LNCAP (cell line): ENCODE results near the gene MTHFR.

Source experiments
- TF ChIP-seq, protein P1 (sequence below): fragments of 450-650 bp; IDR thresholded peaks from 2 replicates; pipeline ENCODE4 v1.5.1; 2017; ENCODE audit warnings: mild to moderate bottlenecking

Gene MTHFR

DNA sequence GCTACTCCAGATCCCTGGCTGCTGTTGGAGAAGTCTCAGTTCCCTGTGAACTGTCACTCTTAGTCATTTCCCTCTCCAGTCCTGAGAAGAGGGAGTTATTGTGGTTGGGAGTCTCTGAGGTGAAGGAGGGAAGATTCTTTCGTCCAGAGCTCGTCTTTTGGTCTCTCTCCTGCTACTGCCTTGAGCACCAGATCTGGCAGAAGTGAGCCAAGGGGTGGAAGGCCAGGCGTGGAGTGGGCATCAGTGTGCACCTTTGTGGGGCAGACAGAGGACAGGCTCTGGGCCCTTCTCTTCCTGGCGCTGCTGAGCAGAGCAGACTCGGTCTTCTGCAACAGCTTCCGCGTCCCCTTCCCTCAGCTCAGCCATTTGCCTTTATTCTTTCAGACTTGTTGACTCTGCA, 19.4 kb upstream of the MTHFR start:
- TF ChIP-seq, protein P1, sequence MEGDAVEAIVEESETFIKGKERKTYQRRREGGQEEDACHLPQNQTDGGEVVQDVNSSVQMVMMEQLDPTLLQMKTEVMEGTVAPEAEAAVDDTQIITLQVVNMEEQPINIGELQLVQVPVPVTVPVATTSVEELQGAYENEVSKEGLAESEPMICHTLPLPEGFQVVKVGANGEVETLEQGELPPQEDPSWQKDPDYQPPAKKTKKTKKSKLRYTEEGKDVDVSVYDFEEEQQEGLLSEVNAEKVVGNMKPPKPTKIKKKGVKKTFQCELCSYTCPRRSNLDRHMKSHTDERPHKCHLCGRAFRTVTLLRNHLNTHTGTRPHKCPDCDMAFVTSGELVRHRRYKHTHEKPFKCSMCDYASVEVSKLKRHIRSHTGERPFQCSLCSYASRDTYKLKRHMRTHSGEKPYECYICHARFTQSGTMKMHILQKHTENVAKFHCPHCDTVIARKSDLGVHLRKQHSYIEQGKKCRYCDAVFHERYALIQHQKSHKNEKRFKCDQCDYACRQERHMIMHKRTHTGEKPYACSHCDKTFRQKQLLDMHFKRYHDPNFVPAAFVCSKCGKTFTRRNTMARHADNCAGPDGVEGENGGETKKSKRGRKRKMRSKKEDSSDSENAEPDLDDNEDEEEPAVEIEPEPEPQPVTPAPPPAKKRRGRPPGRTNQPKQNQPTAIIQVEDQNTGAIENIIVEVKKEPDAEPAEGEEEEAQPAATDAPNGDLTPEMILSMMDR = no peak

DNA sequence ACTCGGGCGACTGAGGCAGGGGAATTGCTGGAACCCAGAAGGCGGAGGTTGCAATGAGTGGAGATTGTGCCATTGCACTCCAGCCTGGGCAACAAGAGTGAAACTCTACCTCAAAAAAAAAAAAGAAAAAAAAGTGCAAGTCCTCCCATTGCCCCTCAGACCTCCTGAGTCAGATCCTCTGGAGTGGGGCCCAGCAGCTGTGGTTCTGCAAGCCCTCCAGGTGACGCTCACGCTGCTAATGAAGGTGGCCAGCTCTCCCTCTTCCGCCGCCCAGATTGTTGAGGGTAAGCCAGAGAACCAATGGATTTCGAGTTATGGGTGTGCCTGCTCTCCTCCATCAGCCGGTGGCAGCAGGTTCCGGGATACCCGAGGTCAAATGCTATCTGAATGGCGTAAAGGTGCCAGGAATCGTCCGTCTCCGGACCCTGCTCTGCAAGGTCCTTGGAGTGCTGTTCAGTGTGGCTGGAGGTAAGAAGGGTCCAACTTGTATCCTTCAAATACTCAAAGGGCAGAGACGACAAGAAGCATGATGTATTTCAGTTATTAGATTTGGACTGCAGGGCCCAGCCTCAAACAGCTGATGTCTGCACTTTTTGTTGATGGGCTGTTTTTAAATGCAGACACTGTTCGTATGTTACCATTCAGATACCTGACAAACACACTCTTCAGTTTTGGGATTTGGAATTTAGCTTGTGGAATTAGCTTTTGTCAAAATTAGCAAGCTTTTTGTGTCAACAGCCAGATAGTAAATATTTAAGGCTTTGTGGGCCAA, 17.8 kb upstream of the MTHFR start:
- TF ChIP-seq, protein P1 = no peak

DNA sequence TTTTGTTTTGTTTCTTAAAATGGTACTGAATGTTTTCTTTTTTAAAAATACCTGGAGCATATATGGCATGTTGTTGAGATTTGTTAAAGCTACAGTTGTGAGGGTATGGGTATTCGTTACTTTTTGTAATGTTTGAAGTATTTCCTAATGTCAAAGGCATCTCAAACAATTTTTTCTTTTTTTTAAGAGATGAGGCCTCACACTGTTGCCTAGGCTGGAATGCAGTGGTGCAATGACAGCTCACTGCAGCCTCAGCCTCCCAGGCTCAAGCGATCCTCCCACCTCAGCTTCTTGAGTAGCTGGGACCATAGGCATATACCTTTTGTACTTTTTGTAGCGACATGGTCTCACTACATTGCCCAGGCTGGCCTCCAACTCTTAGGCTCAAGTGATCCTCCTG, 16.3 kb upstream of the MTHFR start:
- TF ChIP-seq, protein P1 = no peak

DNA sequence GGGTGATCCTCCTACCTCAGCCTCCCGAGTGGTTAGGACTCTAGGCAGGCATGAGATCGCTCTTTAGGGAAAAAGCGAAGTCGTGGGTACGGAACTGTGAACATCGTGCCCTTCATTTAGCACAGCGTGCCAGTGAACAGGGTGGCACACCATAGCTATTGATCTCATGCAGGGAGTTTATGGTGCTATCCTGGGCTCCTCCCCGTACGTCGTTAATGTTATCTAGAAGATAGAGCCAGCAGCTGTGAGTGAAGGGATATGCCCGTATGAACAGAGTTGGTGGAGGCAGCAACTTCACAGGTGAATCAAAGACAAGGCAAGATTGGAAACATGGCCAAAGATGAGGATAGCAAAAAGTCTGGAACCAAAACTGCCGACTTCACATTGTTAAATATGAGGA, 11.4 kb upstream of the MTHFR start:
- TF ChIP-seq, protein P1 = no peak

DNA sequence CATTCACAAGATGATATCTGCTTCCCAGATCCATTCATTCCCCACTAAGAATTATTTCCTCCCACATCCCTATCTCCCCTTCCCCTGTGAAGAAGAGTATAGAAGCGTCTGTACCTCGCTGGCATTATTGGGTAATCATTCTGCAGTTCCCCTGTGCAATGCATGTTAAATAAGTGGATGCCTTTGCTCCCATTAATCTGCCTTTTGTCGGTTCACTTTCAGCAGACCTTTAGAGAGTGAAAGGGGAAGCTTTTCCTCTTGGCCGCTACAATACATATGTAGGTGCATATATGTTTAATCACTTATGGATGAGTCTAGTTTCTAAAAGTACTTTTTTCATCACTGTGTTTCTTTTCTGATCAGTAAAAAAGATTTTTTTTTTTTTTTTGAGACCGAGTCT, 7.3 kb upstream of the MTHFR start:
- TF ChIP-seq, protein P1 = no peak

DNA sequence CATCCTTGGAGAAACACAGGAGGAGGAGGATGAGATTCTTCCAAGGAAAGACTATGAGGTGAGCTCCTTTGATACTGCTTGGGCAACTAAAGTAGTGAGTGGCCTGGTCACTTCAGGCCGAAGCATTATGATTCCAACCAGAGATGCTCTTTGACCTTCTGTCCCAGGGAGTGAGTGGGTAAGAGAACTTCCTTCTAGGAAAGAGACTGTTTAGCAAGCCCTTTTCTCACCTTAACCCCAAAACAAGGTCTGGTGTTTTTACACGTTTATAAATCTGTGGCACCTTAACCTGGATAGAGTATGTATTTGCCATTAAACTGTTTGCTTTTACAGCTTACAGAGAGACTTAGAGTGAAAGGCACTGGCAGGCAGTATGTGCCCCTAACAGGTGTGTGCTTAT, 1.4 kb upstream of the MTHFR start:
- TF ChIP-seq, protein P1 = no peak

DNA sequence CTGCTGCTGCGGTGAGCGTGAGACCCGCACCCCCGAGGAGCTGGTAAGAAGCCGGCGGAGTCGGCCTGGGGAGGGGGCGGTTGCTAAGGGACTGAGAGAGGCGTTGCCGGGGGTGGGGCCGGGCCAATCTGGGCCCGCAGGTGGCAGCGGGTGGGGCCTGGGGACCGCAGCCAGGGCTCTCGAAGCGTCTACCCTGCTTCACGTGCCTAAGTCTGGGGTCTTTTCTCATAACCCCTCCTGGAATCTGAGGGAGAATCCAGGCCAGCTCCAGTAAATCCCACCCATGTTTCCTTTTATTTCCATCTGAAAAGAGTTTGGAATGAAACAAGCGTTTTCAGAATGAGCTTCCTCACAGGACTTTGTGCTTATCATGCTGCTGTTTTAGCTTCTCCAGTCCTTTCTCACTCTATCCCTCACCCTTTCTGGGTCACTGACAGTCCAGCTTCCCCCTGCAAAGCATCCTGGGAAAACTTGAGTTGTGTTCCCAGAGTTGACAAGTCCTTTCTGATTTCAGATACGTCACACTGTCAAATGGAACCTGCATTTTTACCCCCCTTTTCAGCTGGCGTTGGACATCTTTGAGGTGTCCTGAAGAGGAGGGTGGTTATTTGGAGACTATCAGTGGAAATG, 658 bp upstream of the MTHFR start:
- TF ChIP-seq, protein P1 = no peak
